Mucosa of descending colon (tissue), 3 donors: ENCODE results near the gene CYP4F8. TPM values are rescaled to one million over a fixed set of nuclear protein-coding genes. Genes with fewer than 3 reads are reported as not detected.

ENCODE experiments used
- ATAC-seq: fragments of 200-7000 bp; cut with Tn5 transposase; one replicate; pipeline ENCODE4 v1.9.1; 2020; ENCODE audit warnings: mild to moderate bottlenecking, moderate library complexity
- DNase-seq, 3 donors: peaks; one replicate each; pipeline ENCODE4 v3.0.0-alpha.2; 2020
- H3K36me3 ChIP-seq: fragments of 200-600 bp; one replicate; pipeline ENCODE4 v1.8.0; 2021; ENCODE audit warnings: low read depth, mild to moderate bottlenecking
- H3K4me1 ChIP-seq: fragments of 200-600 bp; one replicate; pipeline ENCODE4 v1.8.0; 2021; ENCODE audit warnings: low read depth, mild to moderate bottlenecking
- H3K4me3 ChIP-seq: fragments of 200-600 bp; one replicate; pipeline ENCODE4 v1.8.0; 2021; ENCODE audit warnings: mild to moderate bottlenecking
- H3K9me3 ChIP-seq: fragments of 200-600 bp; one replicate; pipeline ENCODE4 v1.8.0; 2021; ENCODE audit warnings: mild to moderate bottlenecking
- CTCF ChIP-seq: fragments of 200-600 bp; IDR thresholded peaks from one replicate; pipeline ENCODE4 v1.8.0; 2022; ENCODE audit warnings: antibody characterized with exemption, mild to moderate bottlenecking
- intact Hi-C, 2 donors: fragments of 100-400 bp; cut with DNase I in 1 of 2; cut with micrococcal nuclease in 1 of 2; formaldehyde crosslinking; loops; one replicate each; pipeline versions ENCODE4 v1.11.0 to v1.11.1; 2022; cut with DNase I, micrococcal nuclease
- total RNA-seq, 3 donors: library from RNA; stranded (reverse); fragmentation: NEBNext Ultra II Directional in 2 of 3; extraction: Animal tissue kit (Norgen Biotek cat#: 25700) in 2 of 3; gene quantifications; one replicate each; pipeline versions ENCODE4 v1.2.1 to v1.2.4, GENCODE V29; 2021 to 2023
- donor health status: DM: no; HTN: no; CAD: no; lungs with moderate emphysema.
- donor health status: DM: no; HTN: no; CAD: no.
- donor health status: DM: no; HTN: yes; CAD: no.

Gene CYP4F8
- total RNA-seq, 3 donors from 2014 or later = not detected

GRCh38 chr19:15652559-15653278 is 37.7 kb downstream of the CYP4F8 start:
- ATAC-seq = no peak
- intact Hi-C loops = no loop called here

GRCh38 chr19:15656467-15656866 is 41.4 kb downstream of the CYP4F8 start:
- no peaks in the 10 kb centered on the region for H3K4me1 ChIP-seq
- no peaks in the 10 kb centered on the region for H3K9me3 ChIP-seq
- H3K4me3 ChIP-seq = no peak overlapping the region
- intact Hi-C loops = no loop called here
- DNase-seq (no peak), ATAC-seq (no peak)
- H3K36me3 ChIP-seq = no peaks in the 10 kb centered on the region
- no peak for TF ChIP-seq CTCF

More at GRCh38 chr19:15652559-15653278, 37.7 kb downstream of the CYP4F8 start:
- Histone ChIP-seq H3K4me3 (no peak overlapping the region), H3K9me3 (no peaks in the 10 kb centered on the region), H3K36me3 (no peaks in the 10 kb centered on the region), H3K4me1 (no peaks in the 10 kb centered on the region)
- no peak for TF ChIP-seq CTCF
- DNase-seq = no peak

- intact Hi-C loops = no loop called here
Measured at GRCh38 chr19:15663247-15663646, 48.2 kb downstream of the CYP4F8 start.

GRCh38 chr19:15666186-15666585 is 51.2 kb downstream of the CYP4F8 start:
- DNase-seq (no peak), ATAC-seq (no peak)
- intact Hi-C loops = no loop called here
- no peaks in the 10 kb centered on the region for H3K36me3 ChIP-seq
- no peak for TF ChIP-seq CTCF
- H3K4me1 ChIP-seq = peaks cover 3% of the 10 kb centered on the region
- H3K4me3 ChIP-seq = no peak overlapping the region
- H3K9me3 ChIP-seq = no peaks in the 10 kb centered on the region

More at GRCh38 chr19:15663247-15663646, 48.2 kb downstream of the CYP4F8 start:
- Histone ChIP-seq H3K36me3 (no peaks in the 10 kb centered on the region), H3K4me3 (no peak overlapping the region), H3K9me3 (no peaks in the 10 kb centered on the region), H3K4me1 (peaks cover 3% of the 10 kb centered on the region)
- no peak for TF ChIP-seq CTCF
- ATAC-seq = no peak
- no peak for DNase-seq

GRCh38 chr19:15666883-15667282 is 51.9 kb downstream of the CYP4F8 start:
- Histone ChIP-seq H3K4me1 (peaks cover 3% of the 10 kb centered on the region), H3K9me3 (no peaks in the 10 kb centered on the region), H3K4me3 (no peak overlapping the region), H3K36me3 (no peaks in the 10 kb centered on the region)
- ATAC-seq = peak; percentile 93
- DNase-seq = peak in 2 of 3 donors; percentile 55 to 76
- no peak for TF ChIP-seq CTCF
- intact Hi-C loops = no loop called here
